NB4 (cell line): Measurements from ENCODE around the gene TRAPPC6A.

Experiments used
- DNase-seq: peaks from one replicate; pipeline ENCODE4 v3.0.0; 2010; ENCODE audit warnings: low read depth
- H3K4me3 ChIP-seq: one replicate; pipeline ENCODE4 v1.5.1; 2011; ENCODE audit warnings: mild to moderate bottlenecking, low read depth, low read length, moderate library complexity
- MYC ChIP-seq: IDR thresholded peaks from 2 replicates; pipeline ENCODE4 v1.6.1; 2011; ENCODE audit warnings: low read depth, low read length
- POLR2A ChIP-seq: IDR thresholded peaks from 2 replicates; pipeline ENCODE4 v1.6.1; 2011; ENCODE audit warnings: mild to moderate bottlenecking; ENCODE audit not compliant: insufficient read length; ENCODE audit errors: extremely low read depth
- TF ChIP-seq, protein P1 (sequence below): IDR thresholded peaks from one replicate; pipeline ENCODE4 v1.5.1; 2012; ENCODE audit warnings: low read depth, low read length
- TF ChIP-seq, protein P2 (sequence below): IDR thresholded peaks from 2 replicates; pipeline ENCODE4 v1.6.1; 2011; ENCODE audit warnings: low read depth, low read length

TRAPPC6A gene

DNA sequence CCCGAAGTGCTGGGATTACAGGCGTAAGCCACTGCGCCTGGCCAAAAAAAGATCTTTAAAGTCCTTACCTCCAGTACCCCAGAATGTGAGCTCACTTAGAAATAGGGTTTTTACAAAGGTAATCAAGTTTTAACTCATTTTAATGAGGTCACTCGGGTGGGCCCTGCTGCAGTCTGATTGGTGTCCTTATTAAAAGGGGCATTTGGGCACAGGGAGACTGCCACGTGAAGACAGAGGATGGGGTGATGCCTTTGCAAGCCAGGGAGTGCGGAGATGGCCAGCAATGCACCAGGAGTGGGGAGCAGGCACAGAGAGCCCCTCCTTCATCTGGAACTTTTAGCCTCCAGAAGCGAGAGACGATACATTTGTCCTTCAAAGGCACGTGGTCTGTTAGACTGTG is 28.9 kb downstream of the TRAPPC6A start:
- TF ChIP-seq MYC (no peak), POLR2A (no peak)
- TF ChIP-seq, protein P1, sequence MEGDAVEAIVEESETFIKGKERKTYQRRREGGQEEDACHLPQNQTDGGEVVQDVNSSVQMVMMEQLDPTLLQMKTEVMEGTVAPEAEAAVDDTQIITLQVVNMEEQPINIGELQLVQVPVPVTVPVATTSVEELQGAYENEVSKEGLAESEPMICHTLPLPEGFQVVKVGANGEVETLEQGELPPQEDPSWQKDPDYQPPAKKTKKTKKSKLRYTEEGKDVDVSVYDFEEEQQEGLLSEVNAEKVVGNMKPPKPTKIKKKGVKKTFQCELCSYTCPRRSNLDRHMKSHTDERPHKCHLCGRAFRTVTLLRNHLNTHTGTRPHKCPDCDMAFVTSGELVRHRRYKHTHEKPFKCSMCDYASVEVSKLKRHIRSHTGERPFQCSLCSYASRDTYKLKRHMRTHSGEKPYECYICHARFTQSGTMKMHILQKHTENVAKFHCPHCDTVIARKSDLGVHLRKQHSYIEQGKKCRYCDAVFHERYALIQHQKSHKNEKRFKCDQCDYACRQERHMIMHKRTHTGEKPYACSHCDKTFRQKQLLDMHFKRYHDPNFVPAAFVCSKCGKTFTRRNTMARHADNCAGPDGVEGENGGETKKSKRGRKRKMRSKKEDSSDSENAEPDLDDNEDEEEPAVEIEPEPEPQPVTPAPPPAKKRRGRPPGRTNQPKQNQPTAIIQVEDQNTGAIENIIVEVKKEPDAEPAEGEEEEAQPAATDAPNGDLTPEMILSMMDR: no peak
- TF ChIP-seq, protein P2, sequence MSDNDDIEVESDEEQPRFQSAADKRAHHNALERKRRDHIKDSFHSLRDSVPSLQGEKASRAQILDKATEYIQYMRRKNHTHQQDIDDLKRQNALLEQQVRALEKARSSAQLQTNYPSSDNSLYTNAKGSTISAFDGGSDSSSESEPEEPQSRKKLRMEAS: no peak
- no peak overlapping the region for H3K4me3 ChIP-seq
- DNase-seq: no peak

- TF ChIP-seq MYC (no peak), POLR2A (no peak)
- TF ChIP-seq, protein P2: no peak
- TF ChIP-seq, protein P1: no peak
- no peak for DNase-seq
- no peak overlapping the region for H3K4me3 ChIP-seq
These were observed 30.0 kb downstream of the TRAPPC6A start for GRCh38 chr19:45147835-45148676.

DNA sequence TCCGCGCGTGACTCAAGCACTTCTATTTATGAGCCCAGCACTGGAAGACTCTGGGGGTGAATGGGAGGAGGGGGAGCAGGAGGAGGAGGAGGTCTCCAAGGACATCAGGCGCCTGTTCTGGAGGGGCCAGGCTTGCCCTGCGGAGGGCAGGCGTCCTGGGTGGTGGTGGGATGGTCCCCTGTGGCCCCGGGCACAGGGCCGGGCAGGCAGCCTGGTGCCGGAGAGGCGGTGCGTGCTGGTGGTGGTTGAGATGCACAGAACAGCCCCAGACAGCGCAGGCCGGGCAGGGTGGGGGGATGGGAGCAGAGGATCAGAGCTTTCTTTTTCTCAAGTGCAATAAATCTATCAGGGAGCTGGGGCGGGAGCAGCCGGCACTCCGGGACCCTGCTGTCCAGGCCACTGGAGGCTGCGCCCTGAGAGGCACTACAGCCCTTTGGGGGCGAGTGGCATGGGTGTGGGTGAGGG is 31.3 kb downstream of the TRAPPC6A start:
- TF ChIP-seq POLR2A (no peak), MYC (no peak)
- TF ChIP-seq, protein P2: no peak
- no peak for DNase-seq
- H3K4me3 ChIP-seq: no peak overlapping the region

- TF ChIP-seq MYC: no peak
- TF ChIP-seq POLR2A: no peak
- TF ChIP-seq, protein P1: no peak
- TF ChIP-seq, protein P2: no peak
- H3K4me3 ChIP-seq: no peak overlapping the region
- no peak for DNase-seq
These were observed 31.8 kb downstream of the TRAPPC6A start for GRCh38 chr19:45146251-45146650.

- TF ChIP-seq MYC (no peak), POLR2A (no peak)
- TF ChIP-seq, protein P1: no peak
- TF ChIP-seq, protein P2: no peak
- H3K4me3 ChIP-seq: no peak overlapping the region
- no peak for DNase-seq
These were observed 32.5 kb downstream of the TRAPPC6A start for GRCh38 chr19:45145270-45146189.
